A549 (cell line): ENCODE measurements around the gene SOX6.

Experiments
- ELK1 ChIP-seq: fragments of 150-350 bp; IDR thresholded peaks from 2 replicates; pipeline ENCODE4 v1.6.1; 2014; ENCODE audit warnings: low read depth, mild to moderate bottlenecking, low read length
- RFX5 ChIP-seq: fragments of 450-650 bp; IDR thresholded peaks from 2 replicates; pipeline ENCODE4 v1.7.1; 2014; ENCODE audit warnings: antibody characterized with exemption, mild to moderate bottlenecking, moderate library complexity

GRCh38 chr11:16359369-16359768 is 3.0 kb upstream of the SOX6 start:
- TF ChIP-seq RFX5 (no peak), ELK1 (no peak)
